ENCODE measurements around the gene MCM9.

MCM9 gene

GRCh38 chr6:118764766-118765165 lies 170.2 kb downstream of the MCM9 start:
- no peak for FAIRE-seq

All from G401.6 (cell line).